Measurements from ENCODE around the gene MEGF6. TPM values are rescaled to one million over a fixed set of nuclear protein-coding genes. Genes with fewer than 3 reads are reported as not detected.
A peak's percentile ranks its signal among the peaks of the same experiment; 100 is the strongest.
"Not testable (repeated sequence)": the region's sequence is repeated elsewhere in the genome, so short reads cannot be mapped to it uniquely, and the experiment has no call there.

Gene MEGF6
- total and polyA plus RNA-seq, 12 donors, result 1.8 to 14.1 (median 7.0) TPM

DNA sequence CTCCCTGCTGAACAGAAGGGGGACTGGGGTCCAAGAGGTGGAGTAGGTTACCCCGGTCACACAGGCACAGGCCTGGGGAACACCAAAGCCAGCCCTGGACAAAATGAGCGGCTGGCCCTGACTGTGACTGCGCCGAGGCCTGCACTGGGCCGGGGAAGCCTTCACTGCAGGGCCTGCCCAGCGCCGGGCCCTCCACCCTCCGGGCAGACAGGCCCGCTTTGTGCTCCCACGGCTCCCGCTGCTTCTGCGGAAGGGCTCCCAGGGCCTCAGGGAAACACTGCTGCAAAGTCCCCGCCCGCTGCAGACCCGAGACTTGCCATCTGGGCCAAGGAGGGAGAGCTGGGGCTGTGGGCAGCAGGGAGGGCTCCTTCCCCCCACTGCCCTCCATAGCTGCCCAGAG is 35.3 kb downstream of the MEGF6 start:
- intact Hi-C loops (cut with DNase I), result no loop called here
- TF ChIP-seq, protein P1, sequence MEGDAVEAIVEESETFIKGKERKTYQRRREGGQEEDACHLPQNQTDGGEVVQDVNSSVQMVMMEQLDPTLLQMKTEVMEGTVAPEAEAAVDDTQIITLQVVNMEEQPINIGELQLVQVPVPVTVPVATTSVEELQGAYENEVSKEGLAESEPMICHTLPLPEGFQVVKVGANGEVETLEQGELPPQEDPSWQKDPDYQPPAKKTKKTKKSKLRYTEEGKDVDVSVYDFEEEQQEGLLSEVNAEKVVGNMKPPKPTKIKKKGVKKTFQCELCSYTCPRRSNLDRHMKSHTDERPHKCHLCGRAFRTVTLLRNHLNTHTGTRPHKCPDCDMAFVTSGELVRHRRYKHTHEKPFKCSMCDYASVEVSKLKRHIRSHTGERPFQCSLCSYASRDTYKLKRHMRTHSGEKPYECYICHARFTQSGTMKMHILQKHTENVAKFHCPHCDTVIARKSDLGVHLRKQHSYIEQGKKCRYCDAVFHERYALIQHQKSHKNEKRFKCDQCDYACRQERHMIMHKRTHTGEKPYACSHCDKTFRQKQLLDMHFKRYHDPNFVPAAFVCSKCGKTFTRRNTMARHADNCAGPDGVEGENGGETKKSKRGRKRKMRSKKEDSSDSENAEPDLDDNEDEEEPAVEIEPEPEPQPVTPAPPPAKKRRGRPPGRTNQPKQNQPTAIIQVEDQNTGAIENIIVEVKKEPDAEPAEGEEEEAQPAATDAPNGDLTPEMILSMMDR (IDR thresholded peaks at IDR 0.05), result no peak
- H3K36me3 ChIP-seq, result no peaks in the 10 kb centered on the region
- ATAC-seq, result no peak
- no peak overlapping the region for H3K27ac ChIP-seq
- H3K9me3 ChIP-seq, result no peaks in the 10 kb centered on the region
- 93 to 95% methylated on average over 15 of the region's 15 CpGs for WGBS, 2 donors
- DNase-seq, result no peak
- peaks cover 0 to 10% (median 0%) of the 10 kb centered on the region in 9 donors for H3K4me1 ChIP-seq
- H3K27me3 ChIP-seq, result peaks cover 0 to 17% (median 0%) of the 10 kb centered on the region in 7 donors
- H3K4me3 ChIP-seq, result no peak overlapping the region

DNA sequence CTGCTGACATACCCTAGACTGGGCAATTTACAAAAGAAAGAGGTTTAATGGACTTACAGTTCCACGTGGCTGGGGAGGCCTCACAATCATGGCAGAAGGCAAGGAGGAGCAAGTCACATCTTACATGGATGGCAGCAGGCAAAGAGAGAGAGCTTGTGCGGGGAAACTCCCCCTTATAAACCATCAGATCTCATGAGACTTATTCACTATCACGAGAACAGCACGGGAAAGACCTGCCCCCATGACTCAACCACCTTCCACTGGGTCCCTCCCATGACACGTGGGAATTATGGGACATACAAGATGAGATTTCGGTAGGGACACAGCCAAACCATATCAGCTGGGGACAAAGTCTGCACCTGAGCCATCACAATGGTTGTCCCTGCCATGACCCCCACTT is 35.8 kb downstream of the MEGF6 start:
- WGBS, 2 donors, result 74 to 75% methylated on average over 6 of the region's 6 CpGs

DNA sequence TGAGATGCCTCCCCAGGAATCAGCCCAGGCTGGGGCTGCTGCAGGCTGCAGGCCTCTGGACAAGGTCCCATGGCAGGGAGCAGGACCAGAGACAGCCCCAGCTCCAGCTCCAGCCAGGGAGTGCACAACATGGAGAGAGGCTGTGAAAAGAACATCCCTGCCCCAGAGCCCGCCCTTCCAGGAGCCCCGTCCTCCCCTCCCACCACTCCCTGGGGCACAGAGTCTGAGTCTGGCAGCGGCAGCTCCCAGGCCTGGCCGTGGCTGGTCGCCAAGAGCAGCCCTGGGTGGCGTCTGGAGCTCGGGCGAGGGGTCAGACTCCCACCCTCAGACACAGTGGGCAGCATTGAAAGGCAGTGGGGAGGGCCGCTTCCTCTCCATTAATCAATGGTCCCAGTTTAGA is 37.8 kb downstream of the MEGF6 start:
- Histone ChIP-seq H3K27ac (no peak overlapping the region), H3K4me1 (peaks cover 0 to 10% (median 0%) of the 10 kb centered on the region in 9 donors), H3K36me3 (no peaks in the 10 kb centered on the region), H3K9me3 (no peaks in the 10 kb centered on the region), H3K27me3 (peaks cover 0 to 9% (median 0%) of the 10 kb centered on the region in 7 donors), H3K4me3 (no peak overlapping the region)
- DNase-seq (no peak), ATAC-seq (peak in 3 of 8 donors; percentile 21 to 35 (median 28))
- 59 to 62% methylated on average over 9 of the region's 9 CpGs for WGBS, 2 donors
- TF ChIP-seq, protein P1 (IDR thresholded peaks at IDR 0.05), result no peak
- intact Hi-C loops (cut with DNase I), result no loop called here

More for the DNA sequence above, 35.8 kb downstream of the MEGF6 start:
- H3K4me3 ChIP-seq; ATAC-seq; DNase-seq; H3K9me3 ChIP-seq; H3K36me3 ChIP-seq; H3K27ac ChIP-seq; intact Hi-C loops (cut with DNase I): not testable (repeated sequence)
- peaks cover 0 to 15% (median 0%) of the 10 kb centered on the region in 7 donors for H3K27me3 ChIP-seq
- H3K4me1 ChIP-seq, result peaks cover 0 to 10% (median 0%) of the 10 kb centered on the region in 9 donors

DNA sequence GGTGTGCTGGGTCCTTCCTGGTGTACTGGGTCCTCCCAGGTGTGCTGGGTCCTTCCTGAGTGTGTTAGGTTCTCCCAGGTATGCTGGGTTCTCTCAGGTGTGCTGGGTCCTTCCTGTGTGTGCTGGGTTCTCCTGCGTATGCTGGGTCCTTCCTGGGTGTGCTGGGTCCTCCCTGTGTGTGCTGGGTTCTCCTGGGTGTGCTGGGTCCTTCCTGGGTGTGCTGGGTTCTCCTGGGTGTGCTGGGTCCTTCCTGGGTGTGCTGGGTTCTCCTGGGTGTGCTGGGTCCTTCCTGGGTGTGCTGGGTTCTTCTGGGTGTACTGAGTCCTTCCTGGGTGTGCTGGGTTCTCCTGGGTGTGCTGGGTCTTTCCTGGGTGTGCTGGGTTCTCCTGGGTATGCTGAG is 38.7 kb downstream of the MEGF6 start:
- intact Hi-C loops (cut with DNase I); H3K36me3 ChIP-seq; DNase-seq; H3K9me3 ChIP-seq; ATAC-seq; H3K27me3 ChIP-seq; H3K27ac ChIP-seq; H3K4me3 ChIP-seq: not testable (repeated sequence)
- H3K4me1 ChIP-seq, result peaks cover 0 to 10% (median 0%) of the 10 kb centered on the region in 9 donors
- 94 to 97% methylated on average over 1 of the region's 1 CpG for WGBS, 2 donors

DNA sequence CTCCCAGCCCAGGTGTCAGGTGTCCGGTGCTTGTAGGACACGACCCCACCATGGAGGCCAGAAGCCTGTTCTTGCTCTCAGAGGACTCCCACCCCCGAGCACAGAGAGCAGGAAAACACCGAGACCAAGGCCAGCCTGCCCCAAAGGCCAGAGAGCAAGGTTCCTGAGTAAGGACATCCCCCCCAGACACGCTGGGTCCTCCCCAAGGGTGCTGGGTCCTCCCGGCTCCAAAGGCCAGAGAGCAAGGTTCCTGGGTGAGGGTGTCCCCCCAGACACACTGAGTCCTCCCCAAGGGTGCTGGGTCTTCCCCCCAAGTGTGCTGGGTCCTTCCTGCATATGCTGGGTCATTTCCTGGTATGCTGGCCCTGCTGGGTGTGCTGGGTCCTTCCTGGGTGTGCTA is 40.0 kb downstream of the MEGF6 start:
- WGBS, 2 donors, result 82 to 87% methylated on average over 6 of the region's 6 CpGs
- H3K27me3 ChIP-seq, result peaks cover 0 to 3% (median 0%) of the 10 kb centered on the region in 7 donors
- H3K36me3 ChIP-seq, result no peaks in the 10 kb centered on the region
- no peaks in the 10 kb centered on the region for H3K9me3 ChIP-seq
- peaks cover 0 to 10% (median 0%) of the 10 kb centered on the region in 9 donors for H3K4me1 ChIP-seq
- intact Hi-C loops (cut with DNase I), result no loop called here
- TF ChIP-seq, protein P1 (IDR thresholded peaks at IDR 0.05), result no peak
- no peak overlapping the region for H3K4me3 ChIP-seq
- DNase-seq, result no peak
- no peak for ATAC-seq
- H3K27ac ChIP-seq, result no peak overlapping the region
